MM.1S (cell line): ENCODE data around the gene FOXO3.

Experiments used
- DNase-seq: peaks from one replicate; pipeline ENCODE4 v3.0.0-alpha.2; 2015
- H2AFZ ChIP-seq: fragments of 300-600 bp; sonication (generic); 2 replicates; pipeline ENCODE4 v1.6.0; 2016; ENCODE audit warnings: antibody characterized with exemption, low read length
- H3F3A ChIP-seq: fragments of 300-600 bp; sonication (generic); 2 replicates; pipeline ENCODE4 v1.6.1; 2016; ENCODE audit warnings: mild to moderate bottlenecking, antibody characterized with exemption, low read length, moderate library complexity, mixed read lengths; ENCODE audit not compliant: insufficient read depth
- H3K27ac ChIP-seq: fragments of 300-600 bp; sonication (generic); 2 replicates; pipeline ENCODE4 v1.5.1; 2016; ENCODE audit warnings: mild to moderate bottlenecking, low read length
- H3K27me3 ChIP-seq: fragments of 300-600 bp; sonication (generic); replicated peaks from 2 replicates; pipeline ENCODE4 v1.6.0; 2016; ENCODE audit warnings: low read length; ENCODE audit not compliant: insufficient read depth
- H3K36me3 ChIP-seq: fragments of 300-600 bp; sonication (generic); replicated peaks from 2 replicates; pipeline ENCODE4 v1.6.1; 2016; ENCODE audit warnings: mild to moderate bottlenecking, low read length, mixed read lengths; ENCODE audit not compliant: insufficient read depth
- H3K4me1 ChIP-seq: fragments of 300-600 bp; sonication (generic); 2 replicates; pipeline ENCODE4 v1.6.1; 2016; ENCODE audit warnings: low read length, mixed read lengths
- H3K4me2 ChIP-seq: fragments of 300-600 bp; sonication (generic); 2 replicates; pipeline ENCODE4 v1.6.0; 2016; ENCODE audit warnings: low read depth, low read length
- H3K4me3 ChIP-seq: fragments of 300-600 bp; sonication (generic); 2 replicates; pipeline ENCODE4 v1.5.1; 2016; ENCODE audit warnings: low read length, mixed read lengths
- H3K79me2 ChIP-seq: fragments of 300-600 bp; sonication (generic); 2 replicates; pipeline ENCODE4 v1.6.1; 2016; ENCODE audit warnings: mixed run types, low read length, mixed read lengths
- H3K9ac ChIP-seq: fragments of 300-600 bp; sonication (generic); 2 replicates; pipeline ENCODE4 v1.6.1; 2016; ENCODE audit warnings: low read length, mixed read lengths
- H3K9me2 ChIP-seq: fragments of 300-600 bp; sonication (generic); replicated peaks from 2 replicates; pipeline ENCODE4 v1.6.1; 2016; ENCODE audit warnings: mild to moderate bottlenecking, low read length, mixed read lengths; ENCODE audit not compliant: insufficient read depth
- H3K9me3 ChIP-seq: fragments of 300-600 bp; sonication (generic); replicated peaks from 2 replicates; pipeline ENCODE4 v1.6.1; 2016; ENCODE audit warnings: mild to moderate bottlenecking, low read length, mixed read lengths; ENCODE audit not compliant: insufficient read depth
- H4K20me1 ChIP-seq: fragments of 300-600 bp; sonication (generic); 2 replicates; pipeline ENCODE4 v1.6.1; 2016; ENCODE audit warnings: mild to moderate bottlenecking, low read length, moderate library complexity, mixed read lengths; ENCODE audit not compliant: insufficient read depth
- EZH2 ChIP-seq: fragments of 300-600 bp; sonication (generic); optimal IDR thresholded peaks from 2 replicates; pipeline ENCODE3; 2017; ENCODE audit warnings: low read depth, mild to moderate bottlenecking, antibody characterized with exemption, low read length, mixed read lengths
- EZH2phosphoT487 ChIP-seq: fragments of 300-600 bp; sonication (generic); IDR thresholded peaks from 2 replicates; pipeline ENCODE4 v1.6.1; 2018; ENCODE audit warnings: antibody characterized with exemption, low read length
- TF ChIP-seq, protein P1 (sequence below): fragments of 300-600 bp; sonication (generic); IDR thresholded peaks from 2 replicates; pipeline ENCODE4 v1.5.1; 2016; ENCODE audit warnings: antibody characterized with exemption, low read length, mixed read lengths

The FOXO3 gene

DNA sequence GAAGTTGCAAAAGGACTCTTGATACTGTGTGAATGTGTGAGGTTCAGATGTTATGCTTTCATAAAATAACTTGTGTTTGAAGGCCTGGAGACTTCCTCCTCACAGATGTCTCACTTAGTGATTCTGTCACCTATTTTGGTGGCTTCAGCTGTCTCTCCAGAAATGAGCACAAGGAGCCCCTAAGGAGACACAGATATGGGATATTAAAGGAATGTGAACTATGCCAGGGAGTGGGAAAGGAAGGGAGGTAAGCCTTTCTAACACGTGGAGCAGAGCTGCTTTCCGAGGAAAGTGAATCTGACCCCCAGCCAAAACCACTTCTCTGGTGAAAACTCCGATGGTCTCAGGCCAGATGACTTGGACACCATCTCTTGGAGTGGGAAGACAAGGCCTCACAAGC, 10.5 kb upstream of the FOXO3 start:
- Histone ChIP-seq H3K36me3 (no peaks in the 10 kb centered on the region), H2AFZ (no peak overlapping the region)
- no peak for TF ChIP-seq EZH2phosphoT487
- TF ChIP-seq, protein P1, sequence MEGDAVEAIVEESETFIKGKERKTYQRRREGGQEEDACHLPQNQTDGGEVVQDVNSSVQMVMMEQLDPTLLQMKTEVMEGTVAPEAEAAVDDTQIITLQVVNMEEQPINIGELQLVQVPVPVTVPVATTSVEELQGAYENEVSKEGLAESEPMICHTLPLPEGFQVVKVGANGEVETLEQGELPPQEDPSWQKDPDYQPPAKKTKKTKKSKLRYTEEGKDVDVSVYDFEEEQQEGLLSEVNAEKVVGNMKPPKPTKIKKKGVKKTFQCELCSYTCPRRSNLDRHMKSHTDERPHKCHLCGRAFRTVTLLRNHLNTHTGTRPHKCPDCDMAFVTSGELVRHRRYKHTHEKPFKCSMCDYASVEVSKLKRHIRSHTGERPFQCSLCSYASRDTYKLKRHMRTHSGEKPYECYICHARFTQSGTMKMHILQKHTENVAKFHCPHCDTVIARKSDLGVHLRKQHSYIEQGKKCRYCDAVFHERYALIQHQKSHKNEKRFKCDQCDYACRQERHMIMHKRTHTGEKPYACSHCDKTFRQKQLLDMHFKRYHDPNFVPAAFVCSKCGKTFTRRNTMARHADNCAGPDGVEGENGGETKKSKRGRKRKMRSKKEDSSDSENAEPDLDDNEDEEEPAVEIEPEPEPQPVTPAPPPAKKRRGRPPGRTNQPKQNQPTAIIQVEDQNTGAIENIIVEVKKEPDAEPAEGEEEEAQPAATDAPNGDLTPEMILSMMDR = no peak
- TF ChIP-seq EZH2 = no peak

DNA sequence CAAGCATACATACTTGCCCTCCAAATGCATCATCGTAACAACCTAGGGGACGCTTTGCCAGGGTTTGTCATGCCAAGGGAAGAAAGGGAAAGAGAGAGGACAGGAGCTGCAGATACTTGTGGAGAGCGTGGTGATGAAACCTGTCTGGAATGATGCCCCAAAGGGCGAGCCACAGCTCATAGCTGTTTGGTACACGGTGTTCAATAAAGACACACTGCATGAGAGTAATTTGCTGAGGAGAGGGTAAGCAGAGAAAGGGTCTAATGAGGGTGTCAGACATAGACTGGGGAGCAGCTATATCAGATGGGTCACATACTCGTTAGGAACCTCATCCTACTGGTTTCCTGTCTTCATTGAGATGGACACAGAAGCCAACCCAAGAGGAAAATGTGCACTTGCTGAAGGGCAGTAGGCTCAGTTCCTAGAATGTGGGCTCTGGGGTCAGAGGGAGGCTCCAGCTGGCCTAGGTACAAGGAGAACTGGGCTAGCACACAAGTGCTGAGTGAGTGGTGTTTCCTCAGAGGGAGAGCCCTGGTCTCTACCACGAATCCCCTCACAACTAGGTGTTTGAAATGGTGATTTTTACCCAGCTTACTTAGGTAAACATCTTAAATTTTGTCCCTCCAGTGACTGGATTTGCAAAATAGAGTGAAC, 5.2 kb upstream of the FOXO3 start:
- Histone ChIP-seq H3K4me2 (no peak overlapping the region), H3K79me2 (peaks cover 18% of the 10 kb centered on the region), H3F3A (peaks cover 23% of the 10 kb centered on the region), H4K20me1 (no peaks in the 10 kb centered on the region), H3K36me3 (no peaks in the 10 kb centered on the region), H3K4me1 (peaks cover 16% of the 10 kb centered on the region), H3K27ac (no peak overlapping the region), H3K9me3 (no peaks in the 10 kb centered on the region), H3K4me3 (no peak overlapping the region), H3K9me2 (no peaks in the 10 kb centered on the region), H3K27me3 (no peaks in the 10 kb centered on the region), H2AFZ (no peak overlapping the region), H3K9ac (no peak overlapping the region)
- TF ChIP-seq EZH2phosphoT487 (no peak), EZH2 (no peak)
- TF ChIP-seq, protein P1 = no peak
- no peak for DNase-seq

More for the DNA sequence above, 10.5 kb upstream of the FOXO3 start:
- no peaks in the 10 kb centered on the region for H3K9me2 ChIP-seq
- no peak overlapping the region for H3K27ac ChIP-seq
- no peak overlapping the region for H3K9ac ChIP-seq
- H3K27me3 ChIP-seq = no peaks in the 10 kb centered on the region
- peaks cover 17% of the 10 kb centered on the region for H3F3A ChIP-seq
- peaks cover 7% of the 10 kb centered on the region for H3K79me2 ChIP-seq
- no peak overlapping the region for H3K4me3 ChIP-seq
- DNase-seq = no peak
- H3K4me2 ChIP-seq = no peak overlapping the region
- H3K4me1 ChIP-seq = peaks cover 33% of the 10 kb centered on the region
- no peaks in the 10 kb centered on the region for H4K20me1 ChIP-seq
- no peaks in the 10 kb centered on the region for H3K9me3 ChIP-seq

DNA sequence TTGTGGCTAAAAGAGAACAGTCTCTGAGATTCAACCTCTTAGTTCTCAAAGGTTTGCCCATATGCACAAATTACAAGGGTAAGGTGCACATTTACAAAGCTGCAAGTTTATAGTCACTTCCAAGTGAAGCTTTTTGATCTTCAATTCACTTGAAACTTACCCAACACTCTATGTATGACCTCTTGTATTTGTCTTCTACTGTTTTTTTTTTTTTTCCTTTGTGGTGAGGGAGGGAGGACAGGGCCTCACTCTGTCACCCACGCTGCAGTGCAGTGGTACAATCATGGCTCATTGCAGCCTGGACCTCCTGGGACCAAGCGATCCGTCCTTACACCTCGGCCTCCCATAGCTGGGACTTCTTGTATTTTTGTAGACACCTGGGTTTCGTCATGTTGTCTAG, 4.5 kb upstream of the FOXO3 start:
- H3K27ac ChIP-seq = no peak overlapping the region
- no peaks in the 10 kb centered on the region for H4K20me1 ChIP-seq
- H3K4me3 ChIP-seq = no peak overlapping the region
- H3K27me3 ChIP-seq = no peaks in the 10 kb centered on the region
- H3F3A ChIP-seq = peaks cover 23% of the 10 kb centered on the region
- DNase-seq = no peak
- TF ChIP-seq EZH2 (no peak), EZH2phosphoT487 (no peak)
- TF ChIP-seq, protein P1 = no peak
- H3K4me1 ChIP-seq = peaks cover 16% of the 10 kb centered on the region
- no peaks in the 10 kb centered on the region for H3K36me3 ChIP-seq
- H3K9me3 ChIP-seq = no peaks in the 10 kb centered on the region
- H3K9ac ChIP-seq = no peak overlapping the region
- H3K79me2 ChIP-seq = peaks cover 23% of the 10 kb centered on the region
- no peak overlapping the region for H2AFZ ChIP-seq
- H3K4me2 ChIP-seq = no peak overlapping the region
- H3K9me2 ChIP-seq = no peaks in the 10 kb centered on the region
